DND-41 (cell line): ENCODE data around the gene MED28.

Experiments
- ATAC-seq: fragments of 200-7000 bp; cut with Tn5 transposase; 3 replicates; pipeline ENCODE4 v1.9.1; 2021; ENCODE audit warnings: low read depth; ENCODE audit not compliant: insufficient read depth
- DNase-seq: peaks from one replicate; pipeline ENCODE4 v3.0.0-alpha.2; 2020
- H2AFZ ChIP-seq: 2 replicates; pipeline ENCODE4 v1.6.0; 2012; ENCODE audit warnings: low read depth, low read length
- H3K27ac ChIP-seq: 2 replicates; pipeline ENCODE4 v1.5.1; 2012; ENCODE audit warnings: low read length, inconsistent platforms
- H3K27me3 ChIP-seq: fragments of 200-600 bp; sonication (generic); 2 replicates; pipeline ENCODE4 v1.6.0; 2012; ENCODE audit warnings: low read length, mild to moderate bottlenecking, inconsistent platforms; ENCODE audit not compliant: insufficient read depth, poor library complexity
- H3K36me3 ChIP-seq: 2 replicates; pipeline ENCODE4 v1.5.1; 2012; ENCODE audit warnings: low read length, inconsistent platforms; ENCODE audit not compliant: insufficient read depth
- H3K4me1 ChIP-seq: 2 replicates; pipeline ENCODE4 v1.5.1; 2012; ENCODE audit warnings: mild to moderate bottlenecking, low read length; ENCODE audit not compliant: insufficient read depth
- H3K4me2 ChIP-seq: 2 replicates; pipeline ENCODE4 v1.6.0; 2012; ENCODE audit warnings: mild to moderate bottlenecking, moderate library complexity, low read length, inconsistent platforms; ENCODE audit not compliant: insufficient read depth
- H3K4me3 ChIP-seq, 2 experiments: fragments of 200-600 bp in 1 of 2; shearing (Covaris generic) in 1 of 2; 2 replicates each; pipeline ENCODE4 v1.5.1; 2012 to 2016; ENCODE audit warnings: inconsistent platforms in 2 of 2, low read length in 2 of 2, mild to moderate bottlenecking in 2 of 2, low read depth in 1 of 2, moderate library complexity in 1 of 2
- H3K79me2 ChIP-seq: 2 replicates; pipeline ENCODE4 v1.6.0; 2012; ENCODE audit warnings: low read length, inconsistent platforms; ENCODE audit not compliant: insufficient read depth
- H3K9ac ChIP-seq: 2 replicates; pipeline ENCODE4 v1.6.0; 2012; ENCODE audit warnings: low read depth, mild to moderate bottlenecking, inconsistent platforms, low read length, moderate library complexity
- H3K9me3 ChIP-seq: 2 replicates; pipeline ENCODE4 v1.5.1; 2012; ENCODE audit warnings: low read length, moderate library complexity, mild to moderate bottlenecking, inconsistent platforms; ENCODE audit not compliant: insufficient read depth, severe bottlenecking
- H4K20me1 ChIP-seq: 2 replicates; pipeline ENCODE4 v1.6.0; 2012; ENCODE audit warnings: low read length; ENCODE audit not compliant: insufficient read depth
- EZH2 ChIP-seq: IDR thresholded peaks from 3 replicates; pipeline ENCODE4 v1.6.1; 2012; ENCODE audit warnings: borderline replicate concordance, low read depth, mild to moderate bottlenecking, moderate library complexity, low read length, inconsistent platforms; ENCODE audit not compliant: severe bottlenecking
- TF ChIP-seq, protein P1 (sequence below): IDR thresholded peaks from 2 replicates; pipeline ENCODE4 v1.5.1; 2012; ENCODE audit warnings: borderline replicate concordance, low read length, moderate library complexity, mild to moderate bottlenecking; ENCODE audit not compliant: poor library complexity, severe bottlenecking; ENCODE audit errors: extremely low read depth

The MED28 gene

GRCh38 chr4:17682222-17682566 lies 67.8 kb downstream of the MED28 start:
- no peaks in the 10 kb centered on the region for H3K9me3 ChIP-seq
- H4K20me1 ChIP-seq, result no peaks in the 10 kb centered on the region
- no peaks in the 10 kb centered on the region for H3K79me2 ChIP-seq
- no peak overlapping the region for H3K4me3 ChIP-seq
- peaks cover 3% of the 10 kb centered on the region for H3K27me3 ChIP-seq
- H2AFZ ChIP-seq, result no peak overlapping the region
- no peak overlapping the region for H3K27ac ChIP-seq
- H3K9ac ChIP-seq, result no peak overlapping the region
- no peak overlapping the region for H3K4me2 ChIP-seq
- no peaks in the 10 kb centered on the region for H3K36me3 ChIP-seq
- TF ChIP-seq, protein P1, sequence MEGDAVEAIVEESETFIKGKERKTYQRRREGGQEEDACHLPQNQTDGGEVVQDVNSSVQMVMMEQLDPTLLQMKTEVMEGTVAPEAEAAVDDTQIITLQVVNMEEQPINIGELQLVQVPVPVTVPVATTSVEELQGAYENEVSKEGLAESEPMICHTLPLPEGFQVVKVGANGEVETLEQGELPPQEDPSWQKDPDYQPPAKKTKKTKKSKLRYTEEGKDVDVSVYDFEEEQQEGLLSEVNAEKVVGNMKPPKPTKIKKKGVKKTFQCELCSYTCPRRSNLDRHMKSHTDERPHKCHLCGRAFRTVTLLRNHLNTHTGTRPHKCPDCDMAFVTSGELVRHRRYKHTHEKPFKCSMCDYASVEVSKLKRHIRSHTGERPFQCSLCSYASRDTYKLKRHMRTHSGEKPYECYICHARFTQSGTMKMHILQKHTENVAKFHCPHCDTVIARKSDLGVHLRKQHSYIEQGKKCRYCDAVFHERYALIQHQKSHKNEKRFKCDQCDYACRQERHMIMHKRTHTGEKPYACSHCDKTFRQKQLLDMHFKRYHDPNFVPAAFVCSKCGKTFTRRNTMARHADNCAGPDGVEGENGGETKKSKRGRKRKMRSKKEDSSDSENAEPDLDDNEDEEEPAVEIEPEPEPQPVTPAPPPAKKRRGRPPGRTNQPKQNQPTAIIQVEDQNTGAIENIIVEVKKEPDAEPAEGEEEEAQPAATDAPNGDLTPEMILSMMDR, result no peak
- no peak for TF ChIP-seq EZH2
- no peaks in the 10 kb centered on the region for H3K4me1 ChIP-seq
- ATAC-seq (no peak), DNase-seq (no peak)
